ENCODE results near the gene RECK.

- TF ChIP-seq CTCF (IDR thresholded peaks at IDR 0.05): no peak
- no peak for TF ChIP-seq POLR2A (IDR thresholded peaks at IDR 0.05)
Measured at GRCh38 chr9:36006549-36007315, 30.0 kb upstream of the RECK start.

Data from lower leg skin (tissue), 3 donors.